ENCODE measurements around the gene C12orf57. TPM values are rescaled to one million over a fixed set of nuclear protein-coding genes. Genes with fewer than 3 reads are reported as not detected.

C12orf57 gene
- total and polyA plus RNA-seq, 2 of the 8 experiments (the other 6 are each of a cell fraction or from before 2014, with no cell fraction given), result 174 to 993 TPM

- TF ChIP-seq, protein P1, sequence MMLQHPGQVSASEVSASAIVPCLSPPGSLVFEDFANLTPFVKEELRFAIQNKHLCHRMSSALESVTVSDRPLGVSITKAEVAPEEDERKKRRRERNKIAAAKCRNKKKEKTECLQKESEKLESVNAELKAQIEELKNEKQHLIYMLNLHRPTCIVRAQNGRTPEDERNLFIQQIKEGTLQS (IDR thresholded peaks at IDR 0.05; ENCODE audit: insufficient read depth, low read depth, low read length), result no peak
- TF ChIP-seq NANOG (IDR thresholded peaks at IDR 0.05; ENCODE audit: insufficient read depth, low read depth, low read length, poor library complexity, severe bottlenecking) (no peak), SUZ12 (IDR thresholded peaks at IDR 0.05; ENCODE audit: low read length) (no peak), GABPA (IDR thresholded peaks at IDR 0.05; ENCODE audit: borderline replicate concordance, insufficient read depth, low read length) (no peak), SIRT6 (IDR thresholded peaks at IDR 0.05; ENCODE audit: low read length) (no peak), KDM5A (IDR thresholded peaks at IDR 0.05; ENCODE audit: low read length) (no peak)
Measured at GRCh38 chr12:6974180-6974579, 30.4 kb downstream of the C12orf57 start (continued).

Data from H1 (cell line).